B cell (primary cell): Measurements from ENCODE around the gene KSR1. TPM values are rescaled to one million over a fixed set of nuclear protein-coding genes. Genes with fewer than 3 reads are reported as not detected.

Experiments used
- ATAC-seq: fragments of 200-7000 bp; cut with Tn5 transposase; one replicate; pipeline ENCODE4 v1.10.0; 2021; ENCODE audit warnings: low read depth, mild to moderate bottlenecking, moderate number of reproducible peaks, moderate library complexity
- CTCF ChIA-PET: fragments of 350-600 bp; sonication (Branson Sonifier 250); formaldehyde crosslinking; loops from one replicate; lab custom pipeline; 2021; ENCODE audit warnings: antibody characterized with exemption, inconsistent platforms; lab: Charles Lee
- POLR2A ChIA-PET: fragments of 350-600 bp; sonication (Branson Sonifier 250); formaldehyde crosslinking; loops from one replicate; lab custom pipeline; 2021; ENCODE audit warnings: antibody characterized with exemption; lab: Charles Lee
- DNase-seq: peaks from one replicate; pipeline ENCODE4 v3.0.0; 2013
- H2AFZ ChIP-seq: 2 replicates; pipeline ENCODE4 v1.6.1; 2012; ENCODE audit warnings: mild to moderate bottlenecking, low read depth, low read length; ENCODE audit not compliant: insufficient read depth, poor library complexity, severe bottlenecking
- H3K27ac ChIP-seq, 2 donors: 1 replicate in 1 of 2; 2 replicates in 1 of 2; pipeline ENCODE4 v1.5.1; 2012 to 2013; ENCODE audit warnings: low read length in 2 of 2, mild to moderate bottlenecking in 2 of 2, moderate library complexity in 1 of 2
- H3K27me3 ChIP-seq, 4 experiments: fragments of 200-600 bp in 1 of 4; sonication (generic) in 1 of 4; replicated peaks in 1 of 4; 1 replicate in 2 of 4; 2 replicates in 2 of 4; pipeline versions ENCODE4 v1.6.1 to v1.7.0; 2013 to 2016; ENCODE audit warnings: low read length in 3 of 4, mild to moderate bottlenecking in 2 of 4, mixed read lengths in 1 of 4, moderate library complexity in 1 of 4; ENCODE audit not compliant: insufficient read depth in 4 of 4, control insufficient read depth in 3 of 4; ENCODE audit errors: control extremely low read depth in 1 of 4
- H3K36me3 ChIP-seq, 2 experiments: replicated peaks in 1 of 2; 1 replicate in 1 of 2; 2 replicates in 1 of 2; pipeline versions ENCODE4 v1.6.1 to v1.7.1; 2013; ENCODE audit warnings: low read length in 1 of 2; ENCODE audit not compliant: insufficient read depth in 2 of 2, control insufficient read depth in 1 of 2; ENCODE audit errors: control extremely low read depth in 1 of 2, extremely low read depth in 1 of 2
- H3K4me1 ChIP-seq, 2 donors: fragments of 200-600 bp in 1 of 2; sonication (generic) in 1 of 2; 1 replicate in 1 of 2; 2 replicates in 1 of 2; pipeline versions ENCODE4 v1.5.1 to v1.6.1; 2013 to 2017; ENCODE audit warnings: low read length in 2 of 2; ENCODE audit not compliant: control insufficient read depth in 2 of 2, insufficient read depth in 2 of 2
- H3K4me2 ChIP-seq: replicated peaks from 2 replicates; pipeline ENCODE3; 2012; ENCODE audit warnings: mild to moderate bottlenecking, low read depth, low read length; ENCODE audit not compliant: poor library complexity, severe bottlenecking
- H3K4me3 ChIP-seq, 5 experiments: fragments of 200-600 bp in 1 of 5; sonication (generic) in 1 of 5; 1 replicate in 3 of 5; 2 replicates in 2 of 5; pipeline versions ENCODE4 v1.5.1 to v1.7.0; 2011 to 2016; ENCODE audit warnings: low read length in 4 of 5, mild to moderate bottlenecking in 4 of 5, low read depth in 2 of 5, control low read depth in 1 of 5, moderate library complexity in 1 of 5; ENCODE audit not compliant: insufficient read depth in 1 of 5; ENCODE audit errors: control extremely low read depth in 1 of 5, extremely low read depth in 1 of 5
- H3K79me2 ChIP-seq: fragments of 200-600 bp; sonication (generic); one replicate; pipeline ENCODE4 v1.6.0; 2016; ENCODE audit warnings: low read length; ENCODE audit not compliant: control insufficient read depth, insufficient read depth
- H3K9ac ChIP-seq: fragments of 200-600 bp; sonication (generic); 2 replicates; pipeline ENCODE4 v1.6.1; 2017; ENCODE audit warnings: mild to moderate bottlenecking, low read length, moderate library complexity
- H3K9me3 ChIP-seq, 3 donors: one replicate each; pipeline versions ENCODE4 v1.6.1 to v1.7.1; 2013; ENCODE audit warnings: low read length in 2 of 3; ENCODE audit not compliant: control insufficient read depth in 2 of 3, insufficient read depth in 1 of 3; ENCODE audit errors: control extremely low read depth in 1 of 3
- H4K20me1 ChIP-seq: 2 replicates; pipeline ENCODE4 v1.6.0; 2012; ENCODE audit warnings: mild to moderate bottlenecking, low read length; ENCODE audit not compliant: insufficient read depth, control insufficient read depth, poor library complexity, severe bottlenecking
- H3K27ac Mint-ChIP-seq: one replicate; pipeline ENCODE4 v1.8.0; 2021; ENCODE audit warnings: mixed read lengths
- H3K27me3 Mint-ChIP-seq: one replicate; pipeline ENCODE4 v1.8.0; 2021; ENCODE audit warnings: mixed read lengths
- H3K4me1 Mint-ChIP-seq: one replicate; pipeline ENCODE4 v1.8.0; 2021; ENCODE audit warnings: mixed read lengths
- H3K4me3 Mint-ChIP-seq: one replicate; pipeline ENCODE4 v1.8.0; 2021; ENCODE audit warnings: mixed read lengths
- H3K9me3 Mint-ChIP-seq: one replicate; pipeline ENCODE4 v1.8.0; 2022; ENCODE audit warnings: mixed read lengths; ENCODE audit not compliant: insufficient read depth
- CTCF ChIP-seq: fragments of 200-600 bp; IDR thresholded peaks from one replicate; pipeline ENCODE4 v1.8.0; 2022; ENCODE audit warnings: antibody characterized with exemption, mild to moderate bottlenecking
- EZH2 ChIP-seq: IDR thresholded peaks from 2 replicates; pipeline ENCODE4 v1.6.1; 2012; ENCODE audit warnings: borderline replicate concordance, low read depth, mild to moderate bottlenecking, moderate library complexity, low read length; ENCODE audit not compliant: insufficient read depth, poor library complexity, severe bottlenecking
- WGBS: methylation state at CpG from one replicate; pipeline ENCODE4 v1.1.5; 2013; ENCODE audit warnings: missing lambda C conversion rate; ENCODE audit not compliant: insufficient coverage; 5-methylcytosine and 5-hydroxymethylcytosine counted together
- intact Hi-C: fragments of 100-400 bp; cut with micrococcal nuclease; formaldehyde crosslinking; loops from one replicate; pipeline ENCODE4 v1.10.0; 2022
- polyA plus RNA-seq: library from polyadenylated mRNA; depleted of rRNA; stranded (reverse); fragments of >200 nt; gene quantifications from 2 replicates; pipeline ENCODE4 v1.2.3, GENCODE V29; 2012
- total RNA-seq, 2 donors: library from RNA; stranded (reverse); fragments of 120-200 nt in 1 of 2; gene quantifications; 1 replicate in 1 of 2; 2 replicates in 1 of 2; pipeline versions ENCODE4 v1.2.3 to v1.2.4, GENCODE V29; 2013 to 2022

Gene KSR1
- total and polyA plus RNA-seq, 2 donors (not counting 1 experiment from before 2014, with no cell fraction given) = 27.5 to 85.6 TPM

- no peak overlapping the region for H3K27ac Mint-ChIP-seq
- H3K27me3 ChIP-seq = no peaks in the 10 kb centered on the region
- peaks cover 0 to 27% (median 18%) of the 10 kb centered on the region in 3 donors for H3K9me3 ChIP-seq
- H4K20me1 ChIP-seq = no peaks in the 10 kb centered on the region
- H3K36me3 ChIP-seq = no peaks in the 10 kb centered on the region
- intact Hi-C loops = no loop called here
- no peak for TF ChIP-seq CTCF
- no peak for TF ChIP-seq EZH2
- ChIA-PET CTCF (interaction anchor here (2.2 kb wide), 1 partner anchor 101 kb away, joined by 7 read pairs; no protein-coding TSS in a partner anchor), POLR2A (interaction anchor here (1.0 kb wide), 1 partner anchor 28 kb away, joined by 4 read pairs; no protein-coding TSS in a partner anchor)
- 97% methylated on average over 8 of the region's 8 CpGs for WGBS
- no peaks in the 10 kb centered on the region for H3K27me3 Mint-ChIP-seq
- no peak for DNase-seq
- H3K27ac ChIP-seq = no peak overlapping the region
- peaks cover 17% of the 10 kb centered on the region for H3K79me2 ChIP-seq
- H3K4me1 Mint-ChIP-seq = peaks cover 37% of the 10 kb centered on the region
- no peak overlapping the region for H2AFZ ChIP-seq
- peaks cover 9% of the 10 kb centered on the region for H3K9me3 Mint-ChIP-seq
- no peak overlapping the region for H3K4me3 Mint-ChIP-seq
- H3K9ac ChIP-seq = no peak overlapping the region
- no peak for ATAC-seq
- H3K4me1 ChIP-seq = peaks cover 19 to 21% of the 10 kb centered on the region in 2 donors
- H3K4me2 ChIP-seq = no peak overlapping the region
- no peak overlapping the region for H3K4me3 ChIP-seq
Observed at GRCh38 chr17:27498615-27499309, 42.5 kb downstream of the KSR1 start.
